RWPE1 (cell line): ENCODE results near the gene CCNA2.

Experiments used
- CTCF ChIA-PET: fragments of 350-600 bp; sonication (Branson Sonifier 250); formaldehyde crosslinking; extraction: SDS; loops from one replicate; lab custom pipeline; 2021; lab: Yijun Ruan, JAX
- POLR2A ChIA-PET: fragments of 400-600 bp; formaldehyde crosslinking; extraction: SDS; loops from one replicate; lab custom pipeline; 2020; ENCODE audit warnings: antibody characterized with exemption; ENCODE audit not compliant: low non-redundant PET; lab: Yijun Ruan, JAX
- DNase-seq: peaks from one replicate; pipeline ENCODE4 v3.0.0; 2012; ENCODE audit warnings: low spot score
- H3K27ac ChIP-seq: fragments of 450-650 bp; 2 replicates; pipeline ENCODE4 v1.5.1; 2017
- CTCF ChIP-seq: fragments of 450-650 bp; conservative IDR thresholded peaks from 2 replicates; pipeline ENCODE4 v1.5.1; 2017; ENCODE audit warnings: low read depth, mild to moderate bottlenecking

CCNA2 gene

GRCh38 chr4:121814756-121815155 is 8.9 kb downstream of the CCNA2 start:
- no peak for TF ChIP-seq CTCF
- ChIA-PET POLR2A (no interaction called here), CTCF (no interaction called here)
- H3K27ac ChIP-seq = no peak overlapping the region
- DNase-seq = no peak

DNA sequence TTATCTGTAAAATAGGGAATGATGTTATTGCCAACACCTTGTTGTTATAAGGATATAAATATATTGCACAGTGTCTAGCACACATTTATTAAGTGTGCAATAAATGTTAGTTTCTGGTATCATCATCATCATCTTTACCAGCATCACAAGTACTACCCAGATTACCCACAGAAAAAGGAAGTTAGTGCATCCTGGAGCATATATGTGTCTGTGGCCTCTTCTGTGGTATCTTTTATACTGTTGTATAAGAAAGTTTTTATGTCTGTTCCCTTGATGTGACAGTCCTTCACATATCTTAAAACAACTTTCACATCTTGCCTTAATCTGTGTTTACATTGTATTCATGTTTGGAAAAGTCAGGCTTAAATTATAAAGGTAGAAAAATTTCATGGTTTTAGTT is 12.6 kb downstream of the CCNA2 start:
- POLR2A ChIA-PET = no interaction called here
- no peak for TF ChIP-seq CTCF
- CTCF ChIA-PET = no interaction called here
- no peak for DNase-seq
- H3K27ac ChIP-seq = no peak overlapping the region

GRCh38 chr4:121806411-121806810 is 17.3 kb downstream of the CCNA2 start:
- no peak for DNase-seq
- no peak for TF ChIP-seq CTCF
- POLR2A ChIA-PET = no interaction called here
- H3K27ac ChIP-seq = no peak overlapping the region
- CTCF ChIA-PET = no interaction called here

DNA sequence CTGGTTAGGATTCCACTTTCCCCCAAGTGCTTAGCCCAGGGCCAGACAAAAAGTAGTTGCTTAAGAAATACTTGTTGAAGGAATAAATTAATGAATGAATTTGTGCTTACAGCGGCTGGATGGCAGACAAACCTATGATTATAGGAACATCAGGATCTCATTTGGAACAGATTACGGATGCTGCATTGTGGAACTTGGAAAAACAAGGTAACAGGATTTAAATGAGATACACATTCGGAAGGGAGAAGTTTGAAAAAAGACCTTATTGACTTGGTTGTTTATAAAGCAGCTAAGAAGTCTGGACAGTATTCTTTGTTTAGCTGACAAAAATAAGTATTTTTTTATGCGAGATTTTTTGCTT is 22.0 kb downstream of the CCNA2 start:
- peak overlapping the region; percentile 87 for H3K27ac ChIP-seq
- ChIA-PET CTCF (interaction anchor here (1.7 kb wide), 1 partner anchor 23 kb away, joined by 7 read pairs; no protein-coding TSS in a partner anchor), POLR2A (no interaction called here)
- no peak for DNase-seq
- no peak for TF ChIP-seq CTCF

DNA sequence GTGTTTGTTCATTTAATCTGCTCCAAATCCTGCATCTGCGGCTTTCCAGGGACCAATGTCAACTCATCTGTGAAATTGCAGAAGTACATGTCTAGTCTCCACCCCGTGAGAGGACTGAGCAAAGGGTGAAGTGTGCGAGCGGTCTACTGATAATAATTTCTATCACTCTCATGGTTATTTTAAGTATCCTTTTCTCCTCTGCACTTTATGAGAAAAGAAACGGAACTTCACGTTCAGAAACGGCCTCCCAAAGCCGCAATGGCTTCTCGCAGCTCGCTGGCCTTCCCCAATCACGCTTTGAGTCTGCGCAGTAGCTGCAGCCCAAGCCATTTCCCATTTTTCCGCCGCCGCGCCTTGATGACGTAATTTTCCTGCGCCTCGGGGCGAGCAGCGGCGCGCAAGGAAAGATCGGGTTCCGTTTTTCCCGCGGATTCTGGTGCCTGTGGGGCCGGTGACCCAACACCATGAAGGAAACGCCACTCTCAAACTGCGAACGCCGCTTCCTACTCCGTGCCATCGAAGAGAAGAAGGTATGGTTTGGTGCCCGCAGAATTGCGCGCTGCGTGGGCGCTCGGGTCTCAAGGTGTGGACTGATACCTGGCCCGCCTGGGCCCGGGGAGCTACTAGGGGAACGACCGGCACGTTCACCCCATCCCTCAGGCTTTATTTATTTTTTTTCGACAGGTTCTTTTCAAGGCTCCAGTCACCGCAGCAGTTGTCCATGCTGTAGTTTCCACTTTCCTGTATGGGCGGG is 22.5 kb downstream of the CCNA2 start, which contains the start of gene EXOSC9:
TSS of gene EXOSC9 (plus strand) at position 363 of the 754 bp plus-strand sequence. CDS start at position 465, 102 bp downstream.
- DNase-seq = peak; percentile 82
- H3K27ac ChIP-seq = peak within 1 kb of the TSS; percentile 87
- POLR2A ChIA-PET = interaction anchor here (0.6 kb wide), 1 partner anchor 18 kb away, joined by 5 read pairs; no protein-coding TSS in a partner anchor
- no peak for TF ChIP-seq CTCF
- CTCF ChIA-PET = interaction anchor here (1.7 kb wide), 1 partner anchor 24 kb away, joined by 7 read pairs; no protein-coding TSS in a partner anchor

- POLR2A ChIA-PET = interaction anchor here (0.6 kb wide), 1 partner anchor 19 kb away, joined by 5 read pairs; no protein-coding TSS in a partner anchor
- CTCF ChIA-PET = interaction anchor here (1.7 kb wide), 1 partner anchor 24 kb away, joined by 7 read pairs; no protein-coding TSS in a partner anchor
- peak overlapping the region; percentile 87; the same call in 1 of the 2 replicates for H3K27ac ChIP-seq
- no peak for TF ChIP-seq CTCF
- DNase-seq = no peak
Observed at GRCh38 chr4:121800638-121800960, 23.1 kb downstream of the CCNA2 start.
